ENCODE results near the gene ETV1. TPM values are rescaled to one million over a fixed set of nuclear protein-coding genes. Genes with fewer than 3 reads are reported as not detected.

Gene ETV1
- total RNA-seq, 1 donor from 2014 or later = not detected

DNA sequence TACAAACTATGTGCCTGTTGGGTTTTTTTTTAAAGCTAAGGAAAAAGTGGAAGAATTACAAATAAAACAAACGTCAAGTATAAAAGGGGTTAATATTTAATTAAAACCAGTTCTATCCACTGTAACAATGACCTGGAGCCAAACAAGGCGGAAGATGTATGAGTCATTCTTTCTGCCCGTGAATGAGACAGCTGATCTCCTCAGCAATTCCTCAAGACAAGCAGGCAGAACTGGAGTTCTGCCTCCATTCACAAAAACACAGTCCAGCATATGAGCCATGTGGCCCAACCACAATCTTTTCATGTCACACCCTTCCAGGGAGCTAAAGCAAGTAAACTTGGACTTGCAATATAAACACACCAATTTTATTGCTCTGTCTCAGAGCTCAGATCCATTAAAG is 8.4 kb downstream of the ETV1 start:
- Mint-ChIP-seq H3K27me3 (peaks cover 1% of the 10 kb centered on the region), H3K27ac (no peak overlapping the region), H3K36me3 (ENCODE audit: low read depth) (no peaks in the 10 kb centered on the region), H3K4me3 (no peak overlapping the region), H3K9me3 (no peaks in the 10 kb centered on the region), H3K4me1 (no peaks in the 10 kb centered on the region)
- TF ChIP-seq, protein P1, sequence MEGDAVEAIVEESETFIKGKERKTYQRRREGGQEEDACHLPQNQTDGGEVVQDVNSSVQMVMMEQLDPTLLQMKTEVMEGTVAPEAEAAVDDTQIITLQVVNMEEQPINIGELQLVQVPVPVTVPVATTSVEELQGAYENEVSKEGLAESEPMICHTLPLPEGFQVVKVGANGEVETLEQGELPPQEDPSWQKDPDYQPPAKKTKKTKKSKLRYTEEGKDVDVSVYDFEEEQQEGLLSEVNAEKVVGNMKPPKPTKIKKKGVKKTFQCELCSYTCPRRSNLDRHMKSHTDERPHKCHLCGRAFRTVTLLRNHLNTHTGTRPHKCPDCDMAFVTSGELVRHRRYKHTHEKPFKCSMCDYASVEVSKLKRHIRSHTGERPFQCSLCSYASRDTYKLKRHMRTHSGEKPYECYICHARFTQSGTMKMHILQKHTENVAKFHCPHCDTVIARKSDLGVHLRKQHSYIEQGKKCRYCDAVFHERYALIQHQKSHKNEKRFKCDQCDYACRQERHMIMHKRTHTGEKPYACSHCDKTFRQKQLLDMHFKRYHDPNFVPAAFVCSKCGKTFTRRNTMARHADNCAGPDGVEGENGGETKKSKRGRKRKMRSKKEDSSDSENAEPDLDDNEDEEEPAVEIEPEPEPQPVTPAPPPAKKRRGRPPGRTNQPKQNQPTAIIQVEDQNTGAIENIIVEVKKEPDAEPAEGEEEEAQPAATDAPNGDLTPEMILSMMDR (IDR thresholded peaks at IDR 0.05) = no peak
- intact Hi-C loops (cut with micrococcal nuclease) = no loop called here
- CTCF ChIA-PET = no interaction called here
- DNase-seq (no peak), ATAC-seq (ENCODE audit: low read depth) (no peak)
- POLR2A ChIA-PET = no interaction called here

DNA sequence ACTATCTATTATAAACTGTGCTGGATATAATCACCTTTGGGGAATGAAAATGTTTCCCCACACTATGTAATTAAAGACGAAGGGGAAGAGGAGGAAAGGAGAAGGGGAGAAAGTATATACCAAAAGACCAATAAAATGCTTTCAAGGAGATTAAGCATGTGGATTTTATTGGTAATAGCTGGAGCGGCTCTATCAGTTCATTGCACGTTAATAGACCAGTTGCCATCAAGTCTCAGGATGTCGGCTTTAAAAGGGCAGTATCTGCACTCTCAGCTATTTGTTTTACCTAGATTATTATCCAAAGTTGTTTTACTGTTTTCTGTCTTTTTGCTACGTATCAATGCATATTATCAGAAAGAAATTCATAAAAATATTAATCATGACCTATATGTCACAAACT is 9.0 kb downstream of the ETV1 start:
- Mint-ChIP-seq H3K27me3 (no peaks in the 10 kb centered on the region), H3K4me1 (no peaks in the 10 kb centered on the region), H3K27ac (no peak overlapping the region), H3K36me3 (ENCODE audit: low read depth) (no peaks in the 10 kb centered on the region), H3K9me3 (no peaks in the 10 kb centered on the region), H3K4me3 (no peak overlapping the region)
- DNase-seq = no peak
- POLR2A ChIA-PET = no interaction called here
- TF ChIP-seq, protein P1 (IDR thresholded peaks at IDR 0.05) = no peak
- intact Hi-C loops (cut with micrococcal nuclease) = no loop called here
- CTCF ChIA-PET = no interaction called here
- ATAC-seq (ENCODE audit: low read depth) = no peak

DNA sequence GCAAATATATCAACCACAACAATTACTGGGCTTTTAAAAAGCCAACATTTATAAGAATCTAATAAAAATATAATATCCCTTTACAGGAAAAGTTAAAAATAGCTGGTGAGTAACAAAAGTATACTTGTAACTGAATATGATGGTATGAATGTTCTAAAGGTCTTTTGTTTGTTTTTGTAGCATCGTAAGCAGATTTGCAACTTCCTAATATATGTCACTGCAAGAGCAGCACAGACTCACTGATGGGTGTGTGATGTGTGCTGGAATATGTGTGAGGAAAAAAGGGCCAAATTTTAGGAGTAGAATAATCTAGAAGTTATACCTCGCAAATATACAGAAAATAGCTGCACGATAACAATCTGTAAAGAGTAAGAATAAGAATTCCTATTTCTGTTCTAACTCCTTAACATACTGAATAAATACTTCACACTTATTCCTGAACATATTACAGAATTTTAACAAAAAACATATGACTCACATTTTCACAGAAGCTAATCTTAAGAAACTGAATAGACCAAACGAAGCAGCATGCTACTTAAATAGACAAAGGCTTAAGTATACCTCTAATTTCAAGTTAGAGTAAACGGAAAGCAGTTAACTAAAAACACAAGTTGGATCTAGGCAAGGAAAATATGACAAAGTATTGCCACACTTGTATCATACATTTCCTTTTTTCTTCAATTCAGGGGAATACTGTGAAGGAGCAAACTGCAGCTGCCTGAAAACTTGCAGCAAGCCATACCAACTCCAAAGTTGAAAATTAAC is 9.6 kb downstream of the ETV1 start:
- H3K4me3 Mint-ChIP-seq = no peak overlapping the region
- DNase-seq = no peak
- ATAC-seq (ENCODE audit: low read depth) = no peak
- H3K4me1 Mint-ChIP-seq = no peaks in the 10 kb centered on the region
- no peaks in the 10 kb centered on the region for H3K36me3 Mint-ChIP-seq (ENCODE audit: low read depth)
- POLR2A ChIA-PET = no interaction called here
- H3K27me3 Mint-ChIP-seq = no peaks in the 10 kb centered on the region
- CTCF ChIA-PET = no interaction called here
- intact Hi-C loops (cut with micrococcal nuclease) = no loop called here
- no peaks in the 10 kb centered on the region for H3K9me3 Mint-ChIP-seq
- no peak overlapping the region for H3K27ac Mint-ChIP-seq
- TF ChIP-seq, protein P1 (IDR thresholded peaks at IDR 0.05) = no peak

DNA sequence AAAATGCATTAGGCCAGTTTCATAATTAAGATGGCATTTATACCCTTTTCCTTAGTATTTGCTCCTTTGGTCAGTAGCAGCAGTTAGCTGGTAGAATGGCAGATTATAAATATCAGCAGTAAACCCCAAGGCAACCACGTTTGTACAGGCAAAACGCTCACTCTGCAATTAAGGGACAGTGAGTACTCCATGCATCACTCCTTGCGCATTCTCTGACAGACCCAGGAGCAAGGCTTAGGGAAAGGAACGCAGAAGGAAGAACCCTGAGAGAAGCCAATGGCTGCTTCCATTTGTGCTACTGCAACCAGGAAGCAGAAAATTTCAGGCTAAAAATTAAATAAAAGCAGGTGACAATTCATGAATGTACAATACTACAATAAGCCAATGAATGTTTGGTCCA is 12.9 kb downstream of the ETV1 start:
- CTCF ChIA-PET = no interaction called here
- H3K4me1 Mint-ChIP-seq = no peaks in the 10 kb centered on the region
- POLR2A ChIA-PET = no interaction called here

DNA sequence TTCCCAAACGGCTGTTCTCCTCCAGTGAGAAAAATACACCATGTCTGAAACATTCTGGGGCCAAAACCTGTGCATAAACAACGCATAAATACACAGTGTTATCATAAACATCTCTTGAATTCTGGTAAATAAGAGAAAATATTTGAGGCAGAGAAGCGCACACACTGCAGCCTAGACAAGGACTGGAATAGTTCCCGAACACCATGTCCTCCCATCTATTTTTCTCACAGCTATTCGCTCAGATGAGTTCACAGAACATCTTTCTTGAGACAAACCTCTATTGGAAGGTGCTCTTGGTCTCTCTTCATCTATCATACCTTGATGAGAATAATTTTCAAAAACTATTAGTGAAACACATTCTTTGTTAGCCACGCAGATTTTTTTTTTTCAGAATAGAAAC is 24.4 kb downstream of the ETV1 start:
- H3K4me3 Mint-ChIP-seq = no peak overlapping the region
- ChIA-PET CTCF (no interaction called here), POLR2A (no interaction called here)
- no peaks in the 10 kb centered on the region for H3K4me1 Mint-ChIP-seq
- intact Hi-C loops (cut with micrococcal nuclease) = no loop called here
- TF ChIP-seq, protein P1 (IDR thresholded peaks at IDR 0.05) = no peak
- ATAC-seq (ENCODE audit: low read depth) (no peak), DNase-seq (no peak)
- H3K27me3 Mint-ChIP-seq = no peaks in the 10 kb centered on the region
- H3K9me3 Mint-ChIP-seq = no peaks in the 10 kb centered on the region
- no peak overlapping the region for H3K27ac Mint-ChIP-seq
- no peaks in the 10 kb centered on the region for H3K36me3 Mint-ChIP-seq (ENCODE audit: low read depth)

More for the DNA sequence above, 12.9 kb downstream of the ETV1 start:
- H3K27ac Mint-ChIP-seq = no peak overlapping the region
- no peaks in the 10 kb centered on the region for H3K36me3 Mint-ChIP-seq (ENCODE audit: low read depth)
- intact Hi-C loops (cut with micrococcal nuclease) = no loop called here
- H3K4me3 Mint-ChIP-seq = no peak overlapping the region
- TF ChIP-seq, protein P1 (IDR thresholded peaks at IDR 0.05) = no peak
- ATAC-seq (ENCODE audit: low read depth) (no peak), DNase-seq (no peak)
- H3K9me3 Mint-ChIP-seq = no peaks in the 10 kb centered on the region
- no peaks in the 10 kb centered on the region for H3K27me3 Mint-ChIP-seq

All from activated B cell treated with CpG ODN at 0.5 μM for 24 hours (primary cell).